ENCODE results near the gene CELF2. TPM values are rescaled to one million over a fixed set of nuclear protein-coding genes. Genes with fewer than 3 reads are reported as not detected.
A peak's percentile ranks its signal among the peaks of the same experiment; 100 is the strongest.

The CELF2 gene
- total and polyA plus RNA-seq, 2 of the 4 experiments (the other 2 are of a cell fraction) = 3.5 to 6.6 TPM

GRCh38 chr10:11197266-11197712 lies 179.6 kb downstream of the CELF2 start:
- no peak overlapping the region for H3K23ac ChIP-seq (ENCODE audit: low read depth, low read length)
- H4K91ac ChIP-seq (ENCODE audit: insufficient read depth, low read depth, low read length) = no peak overlapping the region
- no peak overlapping the region for H2BK120ac ChIP-seq (ENCODE audit: low read depth, low read length)
- H2BK20ac ChIP-seq (ENCODE audit: low read depth, low read length) = no peak overlapping the region
- no peak overlapping the region for H4K8ac ChIP-seq (ENCODE audit: low read depth in 2 of 2, low read length in 2 of 2)
- H3K9ac ChIP-seq (ENCODE audit: low read depth, low read length) = no peak overlapping the region
- BruUV-seq (replicated peaks) = no TSS peak
- no peak overlapping the region for H2AK5ac ChIP-seq (ENCODE audit: low read depth, low read length)
- ChIA-PET POLR2A (ENCODE audit: unreplicated experiment) (no interaction called here), CTCF (no interaction called here)
- H3K18ac ChIP-seq (ENCODE audit: low read depth, low read length) = no peak overlapping the region
- no peak for TF ChIP-seq RAD21 (IDR thresholded peaks at IDR 0.05; ENCODE audit: low read length)
- TF ChIP-seq FOS (IDR thresholded peaks at IDR 0.05; ENCODE audit: low read depth, low read length) = no peak
- no peak for TF ChIP-seq ELK1 (IDR thresholded peaks at IDR 0.05; ENCODE audit: borderline replicate concordance, low read depth, low read length)
- no peak for TF ChIP-seq RFX5 (IDR thresholded peaks at IDR 0.05; ENCODE audit: low read depth, low read length)
- TF ChIP-seq CEBPB (IDR thresholded peaks at IDR 0.05; ENCODE audit: low read depth, low read length) = 0 out of 2 replicates have a peak, but pooled peaks have one; percentile 3
- peak; percentile 67 for ATAC-seq (ENCODE audit: low read depth)
- no peak overlapping the region for H2BK5ac ChIP-seq (ENCODE audit: low read depth, low read length, poor library complexity, severe bottlenecking)
- in situ Hi-C loops (cut with MboI; ENCODE audit: low sequenced_read_pairs) = no loop called here
- no peak overlapping the region for H3K14ac ChIP-seq (replicated peaks; ENCODE audit: low read depth, low read length)
- H4K5ac ChIP-seq (ENCODE audit: low read depth, low read length) = no peak overlapping the region
- 0 out of 2 replicates have a peak, but pooled peaks cover 4% of the 10 kb centered on the region for H3K9me3 ChIP-seq (ENCODE audit: control insufficient read depth, insufficient read depth, low read length)
- no peak overlapping the region for H3K4me2 ChIP-seq (ENCODE audit: low read depth, low read length)
- intact Hi-C loops (cut with micrococcal nuclease) = no loop called here
- dilution Hi-C loops (cut with HindIII; ENCODE audit: low sequenced_read_pairs, unreplicated experiment) = no loop called here
- WGBS, 2 experiments (ENCODE audit: extremely low coverage in 2 of 2, insufficient read length in 1 of 2) = 100% methylated on average over 1 of the region's 7 CpGs; no CpG with 5 or more reads in 1 of the 2 experiments
- H3K79me1 ChIP-seq (ENCODE audit: low read depth in 1 of 2, low read length in 2 of 2) = no peaks in the 10 kb centered on the region
- H4K20me1 ChIP-seq (ENCODE audit: insufficient read depth, low read length) = no peaks in the 10 kb centered on the region
- H3K9me1 ChIP-seq (ENCODE audit: insufficient read depth, low read length) = no peaks in the 10 kb centered on the region
- DNase-seq = no peak
- H3K36me3 ChIP-seq (ENCODE audit: control insufficient read depth, insufficient read depth, low read length) = no peaks in the 10 kb centered on the region
- H2BK15ac ChIP-seq (ENCODE audit: low read depth, low read length) = no peak overlapping the region
- no peak overlapping the region for H3K4me3 ChIP-seq (ENCODE audit: insufficient read depth, low read depth, low read length)
- H3K27ac ChIP-seq (ENCODE audit: insufficient read depth, low read length) = no peak overlapping the region
- no peaks in the 10 kb centered on the region for H3K27me3 ChIP-seq (ENCODE audit: control insufficient read depth, insufficient read depth, low read length)
- H2AFZ ChIP-seq (replicated peaks; ENCODE audit: low read length, poor library complexity) = no peak overlapping the region
- H2AK9ac ChIP-seq (replicated peaks; ENCODE audit: low read depth, low read length, poor library complexity) = no peak overlapping the region
- no peak overlapping the region for H3K56ac ChIP-seq (ENCODE audit: extremely low read depth, insufficient read depth, low read length)
- H3K4ac ChIP-seq (ENCODE audit: low read depth, low read length) = no peak overlapping the region
- no peaks in the 10 kb centered on the region for H3K4me1 ChIP-seq (ENCODE audit: control insufficient read depth, insufficient read depth, low read length)
